ENCODE data around the gene S100P. TPM values are rescaled to one million over a fixed set of nuclear protein-coding genes. Genes with fewer than 3 reads are reported as not detected.

S100P gene
- polyA plus RNA-seq, 1 experiment = 0.40 TPM

- no peak overlapping the region for H3K27ac ChIP-seq (ENCODE audit: low read depth, low read length)
- peaks cover 4% of the 10 kb centered on the region; the same call in 1 of the 2 replicates for H3K9me3 ChIP-seq (ENCODE audit: control insufficient read depth, insufficient read depth, low read length)
- POLR2A ChIA-PET = interaction anchor here (0.6 to 1.9 kb wide), 4 partner anchors 15 to 795 kb away, joined by 3 to 13 read pairs (median 4); a partner anchor contains a TSS
- peak overlapping the region; percentile 17; the same call in 1 of the 2 replicates for H3K4me3 ChIP-seq (ENCODE audit: low read depth, low read length)
- TF ChIP-seq CTCF (IDR thresholded peaks at IDR 0.05; ENCODE audit: low read depth, low read length) = no peak
- CTCF ChIA-PET = interaction anchor here (0.8 to 0.9 kb wide), 2 partner anchors 19 to 50 kb away, joined by 3 to 4 read pairs; no protein-coding TSS in a partner anchor
- peaks cover 1% of the 10 kb centered on the region for H3K27me3 ChIP-seq (ENCODE audit: control insufficient read depth, insufficient read depth, low read length)
- no peak for DNase-seq (ENCODE audit: low read depth, low spot score)
Measured at GRCh38 chr4:6658597-6659075, 35.0 kb upstream of the S100P start.

- no peak for TF ChIP-seq CTCF (IDR thresholded peaks at IDR 0.05; ENCODE audit: low read depth, low read length)
- ChIA-PET CTCF (interaction anchor here (1.1 kb wide), 1 partner anchor 9 kb away, joined by 4 read pairs; no protein-coding TSS in a partner anchor), POLR2A (no interaction called here)
- Histone ChIP-seq H3K9me3 (ENCODE audit: control insufficient read depth, insufficient read depth, low read length) (peaks cover 7% of the 10 kb centered on the region; the same call in 1 of the 2 replicates), H3K27me3 (ENCODE audit: control insufficient read depth, insufficient read depth, low read length) (peaks cover 6% of the 10 kb centered on the region), H3K27ac (ENCODE audit: low read depth, low read length) (no peak overlapping the region), H3K4me3 (ENCODE audit: low read depth, low read length) (no peak overlapping the region)
- no peak for DNase-seq (ENCODE audit: low read depth, low spot score)
Measured at GRCh38 chr4:6659897-6660296, 33.8 kb upstream of the S100P start.

GRCh38 chr4:6660430-6660829 is 33.2 kb upstream of the S100P start:
- Histone ChIP-seq H3K27me3 (ENCODE audit: control insufficient read depth, insufficient read depth, low read length) (peaks cover 6% of the 10 kb centered on the region), H3K9me3 (ENCODE audit: control insufficient read depth, insufficient read depth, low read length) (peaks cover 7% of the 10 kb centered on the region; the same call in 1 of the 2 replicates), H3K27ac (ENCODE audit: low read depth, low read length) (no peak overlapping the region), H3K4me3 (ENCODE audit: low read depth, low read length) (no peak overlapping the region)
- CTCF ChIA-PET = interaction anchor here (1.1 kb wide), 1 partner anchor 8 kb away, joined by 4 read pairs; no protein-coding TSS in a partner anchor
- no peak for DNase-seq (ENCODE audit: low read depth, low spot score)
- POLR2A ChIA-PET = no interaction called here
- no peak for TF ChIP-seq CTCF (IDR thresholded peaks at IDR 0.05; ENCODE audit: low read depth, low read length)

GRCh38 chr4:6662591-6662990 is 31.1 kb upstream of the S100P start:
- POLR2A ChIA-PET = interaction anchor here (2.9 kb wide), 1 partner anchor 11 kb away, joined by 10 read pairs; a partner anchor contains a TSS

More at GRCh38 chr4:6662591-6662990, 31.1 kb upstream of the S100P start:
- Histone ChIP-seq H3K27ac (ENCODE audit: low read depth, low read length) (no peak overlapping the region), H3K9me3 (ENCODE audit: control insufficient read depth, insufficient read depth, low read length) (peaks cover 9% of the 10 kb centered on the region; the same call in 1 of the 2 replicates), H3K4me3 (ENCODE audit: low read depth, low read length) (no peak overlapping the region), H3K27me3 (ENCODE audit: control insufficient read depth, insufficient read depth, low read length) (peaks cover 6% of the 10 kb centered on the region)
- DNase-seq (ENCODE audit: low read depth, low spot score) = no peak
- CTCF ChIA-PET = interaction anchor here (0.6 to 2.5 kb wide), 3 partner anchors 10 to 439 kb away, joined by 3 to 6 read pairs (median 4); no protein-coding TSS in a partner anchor
- no peak for TF ChIP-seq CTCF (IDR thresholded peaks at IDR 0.05; ENCODE audit: low read depth, low read length)
